Measurements from ENCODE around the gene GTF2H1.

Gene GTF2H1

DNA sequence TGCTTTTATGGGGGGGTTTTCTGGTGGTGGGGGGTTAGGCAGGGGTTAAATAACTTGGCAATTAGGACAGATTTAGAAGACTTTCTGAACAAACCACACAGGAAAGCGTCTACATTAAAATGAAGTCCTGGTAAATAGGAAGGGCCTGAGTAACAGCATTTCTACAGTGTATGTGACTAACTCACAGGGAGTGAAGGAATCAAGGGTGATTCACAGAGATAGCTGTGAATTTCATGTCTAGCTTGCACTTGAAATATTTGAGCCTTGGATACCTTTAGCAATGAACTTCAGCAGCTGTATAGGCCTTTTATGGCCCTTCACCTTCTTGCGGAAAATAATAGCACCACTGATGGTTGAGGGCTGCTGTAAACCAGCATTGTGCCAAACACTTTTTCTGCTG lies 45.9 kb downstream of the GTF2H1 start:
- Histone ChIP-seq H2AFZ (ENCODE audit: low read depth, low read length) (no peak overlapping the region), H3K4me3 (ENCODE audit: low read length) (no peak overlapping the region), H3K4me1 (ENCODE audit: insufficient read depth, low read length) (no peaks in the 10 kb centered on the region), H3K27me3 (ENCODE audit: insufficient read depth, low read length) (no peaks in the 10 kb centered on the region), H3K9me3 (ENCODE audit: low read length) (no peaks in the 10 kb centered on the region), H3K36me3 (ENCODE audit: insufficient read depth, low read length) (peaks cover 38% of the 10 kb centered on the region)

DNA sequence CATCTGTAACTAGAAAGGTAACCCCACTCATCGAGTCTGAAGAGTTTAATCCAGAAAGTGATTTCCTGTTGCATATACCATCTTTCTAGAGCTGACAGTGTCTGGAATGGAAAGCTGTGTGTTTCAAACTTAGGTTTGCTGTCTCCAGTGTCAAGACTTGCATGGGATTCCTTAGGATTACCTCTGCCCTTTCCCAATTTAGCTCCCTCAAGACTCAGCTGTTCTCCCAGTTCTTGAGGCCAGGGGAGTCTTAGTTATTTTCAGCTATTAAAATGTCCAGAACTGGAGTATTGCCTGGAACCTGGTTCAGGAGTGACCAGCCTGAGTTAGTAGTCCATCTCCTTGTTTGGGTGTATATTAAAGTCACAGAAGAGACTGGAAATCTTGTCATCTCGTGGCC lies 47.0 kb downstream of the GTF2H1 start:
- H3K27me3 ChIP-seq (ENCODE audit: insufficient read depth, low read length) = no peaks in the 10 kb centered on the region
- no peaks in the 10 kb centered on the region for H3K4me1 ChIP-seq (ENCODE audit: insufficient read depth, low read length)
- H3K9me3 ChIP-seq (ENCODE audit: low read length) = no peaks in the 10 kb centered on the region
- peaks cover 29% of the 10 kb centered on the region for H3K36me3 ChIP-seq (ENCODE audit: insufficient read depth, low read length)
- H3K4me3 ChIP-seq (ENCODE audit: low read length) = no peak overlapping the region
- no peak overlapping the region for H2AFZ ChIP-seq (ENCODE audit: low read depth, low read length)

GRCh38 chr11:18371279-18371678 lies 48.9 kb downstream of the GTF2H1 start:
- Histone ChIP-seq H2AFZ (ENCODE audit: low read depth, low read length) (no peak overlapping the region), H3K4me3 (ENCODE audit: low read length) (no peak overlapping the region), H3K4me1 (ENCODE audit: insufficient read depth, low read length) (no peaks in the 10 kb centered on the region), H3K36me3 (ENCODE audit: insufficient read depth, low read length) (peaks cover 12% of the 10 kb centered on the region), H3K27me3 (ENCODE audit: insufficient read depth, low read length) (no peaks in the 10 kb centered on the region), H3K9me3 (ENCODE audit: low read length) (no peaks in the 10 kb centered on the region)

DNA sequence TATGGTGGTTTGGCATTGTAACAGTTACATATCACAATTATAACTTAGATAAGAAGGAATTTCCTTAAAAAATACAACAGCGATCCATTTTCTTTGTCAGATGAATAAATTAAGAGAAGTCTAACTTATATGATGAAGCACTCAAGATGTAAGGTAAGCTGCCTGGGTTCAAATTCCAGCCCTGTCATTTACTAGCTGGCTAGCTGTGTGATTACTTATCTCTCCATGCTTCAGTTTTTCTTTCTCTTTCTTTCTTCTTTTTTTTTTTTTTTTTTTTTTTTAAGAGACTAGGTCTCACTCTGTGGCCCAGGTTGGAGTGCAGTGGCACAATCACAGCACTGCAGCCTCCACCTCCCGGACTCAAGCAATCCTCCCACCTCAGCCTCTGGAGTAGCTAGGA lies 49.8 kb downstream of the GTF2H1 start:
- Histone ChIP-seq H2AFZ (ENCODE audit: low read depth, low read length) (no peak overlapping the region), H3K9me3 (ENCODE audit: low read length) (no peaks in the 10 kb centered on the region), H3K27me3 (ENCODE audit: insufficient read depth, low read length) (no peaks in the 10 kb centered on the region), H3K4me3 (ENCODE audit: low read length) (no peak overlapping the region), H3K4me1 (ENCODE audit: insufficient read depth, low read length) (no peaks in the 10 kb centered on the region), H3K36me3 (ENCODE audit: insufficient read depth, low read length) (peaks cover 5% of the 10 kb centered on the region)

GRCh38 chr11:18374956-18375355 lies 52.6 kb downstream of the GTF2H1 start:
- H3K4me3 ChIP-seq (ENCODE audit: low read length) = no peak overlapping the region
- no peaks in the 10 kb centered on the region for H3K27me3 ChIP-seq (ENCODE audit: insufficient read depth, low read length)
- no peaks in the 10 kb centered on the region for H3K9me3 ChIP-seq (ENCODE audit: low read length)
- H3K4me1 ChIP-seq (ENCODE audit: insufficient read depth, low read length) = no peaks in the 10 kb centered on the region
- no peaks in the 10 kb centered on the region for H3K36me3 ChIP-seq (ENCODE audit: insufficient read depth, low read length)
- no peak overlapping the region for H2AFZ ChIP-seq (ENCODE audit: low read depth, low read length)

- H3K27me3 ChIP-seq (ENCODE audit: insufficient read depth, low read length) = no peaks in the 10 kb centered on the region
- H2AFZ ChIP-seq (ENCODE audit: low read depth, low read length) = no peak overlapping the region
- no peaks in the 10 kb centered on the region for H3K36me3 ChIP-seq (ENCODE audit: insufficient read depth, low read length)
- H3K4me1 ChIP-seq (ENCODE audit: insufficient read depth, low read length) = no peaks in the 10 kb centered on the region
- no peaks in the 10 kb centered on the region for H3K9me3 ChIP-seq (ENCODE audit: low read length)
- H3K4me3 ChIP-seq (ENCODE audit: low read length) = no peak overlapping the region
Observed at GRCh38 chr11:18375941-18376340, 53.6 kb downstream of the GTF2H1 start.

- H3K36me3 ChIP-seq (ENCODE audit: insufficient read depth, low read length) = no peaks in the 10 kb centered on the region
- H3K9me3 ChIP-seq (ENCODE audit: low read length) = no peaks in the 10 kb centered on the region
- H3K27me3 ChIP-seq (ENCODE audit: insufficient read depth, low read length) = no peaks in the 10 kb centered on the region
- H3K4me1 ChIP-seq (ENCODE audit: insufficient read depth, low read length) = peaks cover 13% of the 10 kb centered on the region
- H2AFZ ChIP-seq (ENCODE audit: low read depth, low read length) = no peak overlapping the region
- no peak overlapping the region for H3K4me3 ChIP-seq (ENCODE audit: low read length)
Observed at GRCh38 chr11:18379201-18379600, 56.8 kb downstream of the GTF2H1 start.

DNA sequence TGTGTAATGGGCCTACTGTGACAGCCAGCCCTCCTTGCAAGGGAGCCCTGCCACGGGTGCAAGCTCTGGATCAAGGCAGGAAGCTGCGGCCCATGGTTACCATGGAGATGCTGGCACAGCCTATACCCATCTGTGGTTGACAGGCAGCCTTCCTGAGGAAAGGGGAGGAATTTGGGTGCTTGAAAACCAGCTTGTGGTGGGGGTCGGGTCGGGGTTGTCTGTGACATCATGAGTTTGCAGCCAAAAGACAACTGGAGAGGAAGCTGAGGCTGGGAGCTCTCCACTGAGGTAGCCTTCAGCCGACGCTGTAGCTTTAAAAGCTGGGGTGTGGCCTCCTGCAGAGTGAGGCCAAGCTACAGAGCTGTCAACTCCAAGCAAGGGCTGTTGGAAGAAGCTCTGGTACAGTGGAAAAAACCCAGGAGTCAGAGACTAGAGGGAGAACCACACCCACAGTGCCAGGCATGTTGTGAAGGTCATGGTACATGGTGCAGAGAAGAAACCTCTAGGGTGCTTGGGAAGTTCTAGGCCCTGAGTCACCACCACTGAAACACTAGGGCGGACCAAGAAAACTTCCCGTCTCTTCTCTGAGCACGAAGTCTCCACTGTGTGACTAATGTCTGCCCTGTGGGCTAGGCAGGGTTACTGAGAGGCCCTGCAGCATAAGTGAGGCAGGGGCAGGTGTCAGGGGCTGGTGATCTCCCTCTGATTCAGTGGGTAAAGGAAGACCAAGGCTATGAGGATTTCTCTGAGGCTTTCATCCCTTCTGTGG lies 61.2 kb downstream of the GTF2H1 start:
- H3K27me3 ChIP-seq (ENCODE audit: insufficient read depth, low read length) = no peaks in the 10 kb centered on the region

GRCh38 chr11:18384157-18384641 lies 61.8 kb downstream of the GTF2H1 start:
- no peak overlapping the region for H3K4me3 ChIP-seq (ENCODE audit: low read length)
- H3K9me3 ChIP-seq (ENCODE audit: low read length) = no peaks in the 10 kb centered on the region
- H3K27me3 ChIP-seq (ENCODE audit: insufficient read depth, low read length) = no peaks in the 10 kb centered on the region
- H3K4me1 ChIP-seq (ENCODE audit: insufficient read depth, low read length) = peaks cover 15% of the 10 kb centered on the region
- peak overlapping the region; percentile 53 for H2AFZ ChIP-seq (ENCODE audit: low read depth, low read length)
- no peaks in the 10 kb centered on the region for H3K36me3 ChIP-seq (ENCODE audit: insufficient read depth, low read length)

More for the DNA sequence above, 61.2 kb downstream of the GTF2H1 start:
- Histone ChIP-seq H2AFZ (ENCODE audit: low read depth, low read length) (peak overlapping the region; percentile 53), H3K4me3 (ENCODE audit: low read length) (no peak overlapping the region), H3K9me3 (ENCODE audit: low read length) (no peaks in the 10 kb centered on the region), H3K4me1 (ENCODE audit: insufficient read depth, low read length) (peaks cover 15% of the 10 kb centered on the region), H3K36me3 (ENCODE audit: insufficient read depth, low read length) (no peaks in the 10 kb centered on the region)

DNA sequence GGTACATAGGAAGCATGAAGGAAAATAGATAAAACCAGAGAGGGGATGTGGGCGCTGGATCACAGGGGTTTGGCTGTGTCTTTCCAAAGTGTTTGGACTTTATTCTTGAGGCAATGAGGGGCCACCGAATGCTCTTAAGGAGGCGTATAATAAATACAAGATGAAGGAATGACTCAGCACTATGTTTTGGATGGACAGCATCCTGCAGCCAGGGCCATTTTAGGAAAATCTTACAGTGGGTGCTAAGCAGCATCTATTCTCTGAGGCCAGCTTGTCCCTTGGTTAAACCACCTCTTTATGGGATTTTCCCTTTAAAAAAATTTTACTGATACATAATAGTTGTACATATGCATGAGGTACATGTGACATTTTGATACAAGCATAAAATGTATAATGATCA lies 67.7 kb downstream of the GTF2H1 start:
- Histone ChIP-seq H3K36me3 (ENCODE audit: insufficient read depth, low read length) (no peaks in the 10 kb centered on the region), H3K4me1 (ENCODE audit: insufficient read depth, low read length) (peaks cover under 1% of the 10 kb centered on the region), H3K27me3 (ENCODE audit: insufficient read depth, low read length) (no peaks in the 10 kb centered on the region), H3K9me3 (ENCODE audit: low read length) (no peaks in the 10 kb centered on the region), H3K4me3 (ENCODE audit: low read length) (no peak overlapping the region), H2AFZ (ENCODE audit: low read depth, low read length) (no peak overlapping the region)

- peaks cover 12% of the 10 kb centered on the region for H3K4me1 ChIP-seq (ENCODE audit: insufficient read depth, low read length)
- H3K27me3 ChIP-seq (ENCODE audit: insufficient read depth, low read length) = no peaks in the 10 kb centered on the region
- no peaks in the 10 kb centered on the region for H3K9me3 ChIP-seq (ENCODE audit: low read length)
- H3K4me3 ChIP-seq (ENCODE audit: low read length) = no peak overlapping the region
- peaks cover under 1% of the 10 kb centered on the region for H3K36me3 ChIP-seq (ENCODE audit: insufficient read depth, low read length)
- no peak overlapping the region for H2AFZ ChIP-seq (ENCODE audit: low read depth, low read length)
Observed at GRCh38 chr11:18392434-18393321, 70.3 kb downstream of the GTF2H1 start.

DNA sequence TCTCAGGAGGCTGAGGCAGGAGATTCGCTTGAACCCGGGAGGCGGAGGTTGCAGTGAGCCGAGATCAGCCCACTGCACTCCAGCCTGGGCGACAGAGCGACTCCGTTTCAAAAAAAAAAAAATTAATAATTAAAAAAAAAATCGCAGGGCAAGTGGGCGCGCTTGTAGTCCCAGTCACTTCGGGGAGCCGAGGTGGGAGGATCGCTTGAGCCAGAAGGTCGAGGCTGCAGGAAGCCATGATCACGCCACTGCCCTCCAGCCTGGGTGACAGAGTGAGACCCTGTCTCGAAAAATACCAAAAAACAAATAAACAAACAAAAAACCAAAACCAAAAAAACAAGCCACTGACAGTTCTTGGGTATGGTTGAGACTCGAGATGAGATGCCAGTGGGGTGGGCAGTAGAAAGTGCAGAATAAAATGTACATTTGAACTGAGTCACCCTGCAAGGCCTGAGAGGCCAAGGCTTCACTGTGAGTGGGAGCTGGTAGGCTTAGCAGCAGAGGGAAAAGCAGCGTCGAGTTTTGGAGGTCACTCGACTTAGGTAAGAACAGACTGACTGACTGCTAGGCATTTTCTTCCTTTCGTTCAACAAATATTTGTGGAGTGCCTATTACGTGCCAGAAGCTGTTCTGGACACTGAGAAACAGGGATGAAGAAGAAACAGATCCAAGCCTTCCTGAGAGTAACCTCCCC lies 71.4 kb downstream of the GTF2H1 start:
- H3K4me3 ChIP-seq (ENCODE audit: low read length) = peak overlapping the region; percentile 75
- H3K9me3 ChIP-seq (ENCODE audit: low read length) = no peaks in the 10 kb centered on the region
- H3K36me3 ChIP-seq (ENCODE audit: insufficient read depth, low read length) = peaks cover 5% of the 10 kb centered on the region
- no peaks in the 10 kb centered on the region for H3K27me3 ChIP-seq (ENCODE audit: insufficient read depth, low read length)
- peaks cover 12% of the 10 kb centered on the region for H3K4me1 ChIP-seq (ENCODE audit: insufficient read depth, low read length)
- H2AFZ ChIP-seq (ENCODE audit: low read depth, low read length) = peak overlapping the region; percentile 48

All from neuron (in vitro differentiated cells).